GM12874 (cell line): ENCODE measurements around the gene RC3H1.

Experiments
- CTCF ChIP-seq: IDR thresholded peaks from 2 replicates; pipeline ENCODE4 v1.5.1; 2011; ENCODE audit warnings: low read depth, mild to moderate bottlenecking, control low read depth, low read length, moderate library complexity; ENCODE audit not compliant: insufficient read depth

Gene RC3H1

DNA sequence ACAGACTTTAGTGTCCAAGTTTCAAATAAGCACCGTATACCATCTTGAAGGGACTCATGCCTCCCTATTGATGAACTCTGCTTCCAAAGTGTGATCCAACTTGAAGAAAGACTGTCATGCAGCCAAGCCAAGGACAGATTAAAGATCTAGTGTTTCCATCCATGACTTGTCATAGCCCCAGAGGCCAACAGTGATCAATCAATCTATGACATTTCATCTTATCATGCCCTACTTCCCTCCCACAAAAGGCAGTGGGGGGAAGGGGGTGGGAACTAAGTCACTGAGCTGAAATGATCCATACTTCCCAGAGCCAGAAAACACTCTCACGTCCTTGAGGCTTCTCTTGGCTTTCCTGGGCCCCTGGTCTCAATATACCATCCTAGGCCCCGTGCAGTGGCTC is 109.0 kb downstream of the RC3H1 start:
- TF ChIP-seq CTCF: no peak

GRCh38 chr1:173903827-173904531 is 118.2 kb downstream of the RC3H1 start:
- TF ChIP-seq CTCF: no peak

- TF ChIP-seq CTCF: no peak
Measured at GRCh38 chr1:173900992-173901391, 121.2 kb downstream of the RC3H1 start.

- TF ChIP-seq CTCF: no peak
Measured at GRCh38 chr1:173900427-173900826, 121.7 kb downstream of the RC3H1 start.

GRCh38 chr1:173894189-173894588 is 128.0 kb downstream of the RC3H1 start:
- TF ChIP-seq CTCF: no peak

DNA sequence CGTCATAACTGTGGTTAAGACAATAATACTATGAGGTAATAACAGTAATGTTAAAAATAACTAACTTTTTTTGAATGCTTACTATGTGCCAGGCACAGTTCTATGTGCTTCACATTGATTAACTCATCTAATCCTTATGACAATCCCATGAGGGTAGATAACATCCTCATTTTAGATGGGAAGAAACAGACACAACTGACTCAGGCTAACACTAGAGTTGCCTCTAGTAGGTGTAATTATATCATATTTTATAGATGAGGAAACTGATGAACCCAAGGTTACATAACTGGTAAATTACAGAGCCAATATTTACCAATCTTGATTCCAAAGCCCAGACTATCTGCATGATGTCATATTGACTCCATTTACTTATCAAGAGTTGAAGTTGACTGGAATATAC is 128.5 kb downstream of the RC3H1 start:
- TF ChIP-seq CTCF: no peak

GRCh38 chr1:173889885-173890284 is 132.3 kb downstream of the RC3H1 start:
- no peak for TF ChIP-seq CTCF
